Measurements from ENCODE around the gene RWDD4. TPM values are rescaled to one million over a fixed set of nuclear protein-coding genes. Genes with fewer than 3 reads are reported as not detected.
A peak's percentile ranks its signal among the peaks of the same experiment; 100 is the strongest.

Gene RWDD4
- total and polyA plus RNA-seq, 2 of the 4 experiments (the other 2 are of a cell fraction), result 8.5 to 8.8 TPM

DNA sequence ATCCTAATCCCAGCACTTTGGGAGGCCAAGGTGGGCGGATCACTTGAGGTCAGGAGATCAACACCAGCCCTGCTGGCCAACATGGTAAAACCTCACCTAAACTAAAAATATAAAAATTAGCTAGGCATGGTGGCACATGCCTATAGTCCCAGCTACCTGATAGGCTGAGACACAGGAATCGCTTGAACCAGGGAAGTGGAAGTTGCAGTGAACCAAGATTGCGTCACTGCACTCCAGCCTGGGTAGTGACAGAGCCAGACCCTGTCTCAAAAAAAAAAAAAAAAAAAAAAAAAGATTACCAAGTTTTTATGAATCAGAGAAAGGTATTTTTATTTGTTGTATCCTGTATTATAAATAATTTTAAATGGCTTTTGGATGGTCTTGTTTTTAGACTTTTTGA, 15.2 kb upstream of the RWDD4 start:
- CTCF ChIA-PET, result interaction anchor here (1.3 to 1.6 kb wide), 2 partner anchors 10 to 11 kb away, joined by 4 read pairs; no protein-coding TSS in a partner anchor
- no peaks in the 10 kb centered on the region for H3K4me1 ChIP-seq (ENCODE audit: control insufficient read depth, insufficient read depth, low read length)
- BruUV-seq (replicated peaks), result no TSS peak

More for the DNA sequence above, 15.2 kb upstream of the RWDD4 start:
- Histone ChIP-seq H2AK5ac (ENCODE audit: low read depth, low read length) (no peak overlapping the region), H2BK20ac (ENCODE audit: low read depth, low read length) (no peak overlapping the region), H3K9me1 (ENCODE audit: insufficient read depth, low read length) (no peaks in the 10 kb centered on the region), H2AK9ac (replicated peaks; ENCODE audit: low read depth, low read length, poor library complexity) (no peak overlapping the region), H4K8ac (ENCODE audit: low read depth in 2 of 2, low read length in 2 of 2) (no peak overlapping the region), H2BK5ac (ENCODE audit: low read depth, low read length, poor library complexity, severe bottlenecking) (no peak overlapping the region), H2BK120ac (ENCODE audit: low read depth, low read length) (no peak overlapping the region), H3K27me3 (ENCODE audit: control insufficient read depth, insufficient read depth, low read length) (no peaks in the 10 kb centered on the region), H4K91ac (ENCODE audit: insufficient read depth, low read depth, low read length) (no peak overlapping the region), H4K20me1 (ENCODE audit: insufficient read depth, low read length) (no peaks in the 10 kb centered on the region), H2BK15ac (ENCODE audit: low read depth, low read length) (no peak overlapping the region), H3K9ac (ENCODE audit: low read depth, low read length) (no peak overlapping the region), H3K14ac (replicated peaks; ENCODE audit: low read depth, low read length) (no peak overlapping the region), H3K79me1 (ENCODE audit: low read depth in 1 of 2, low read length in 2 of 2) (peaks cover 0 to 4% of the 10 kb centered on the region in 2 experiments; a peak in 1 of 4 replicates), H3K56ac (ENCODE audit: extremely low read depth, insufficient read depth, low read length) (no peak overlapping the region), H3K9me3 (ENCODE audit: control insufficient read depth, insufficient read depth, low read length) (no peaks in the 10 kb centered on the region), H3K4me3 (ENCODE audit: insufficient read depth, low read depth, low read length) (no peak overlapping the region), H3K27ac (ENCODE audit: insufficient read depth, low read length) (no peak overlapping the region), H2AFZ (replicated peaks; ENCODE audit: low read length, poor library complexity) (no peak overlapping the region), H3K23ac (ENCODE audit: low read depth, low read length) (no peak overlapping the region), H3K4me2 (ENCODE audit: low read depth, low read length) (no peak overlapping the region), H3K18ac (ENCODE audit: low read depth, low read length) (no peak overlapping the region), H3K4ac (ENCODE audit: low read depth, low read length) (no peak overlapping the region), H4K5ac (ENCODE audit: low read depth, low read length) (no peak overlapping the region), H3K36me3 (ENCODE audit: control insufficient read depth, insufficient read depth, low read length) (peaks cover 18% of the 10 kb centered on the region)
- intact Hi-C loops (cut with micrococcal nuclease), result no loop called here
- WGBS, 2 experiments (ENCODE audit: extremely low coverage in 2 of 2, insufficient read length in 1 of 2), result no CpG with 5 or more reads among the region's 3 CpGs
- in situ Hi-C loops (cut with MboI; ENCODE audit: low sequenced_read_pairs), result no loop called here
- ATAC-seq (ENCODE audit: low read depth), result no peak
- dilution Hi-C loops (cut with HindIII; ENCODE audit: low sequenced_read_pairs, unreplicated experiment), result no loop called here
- TF ChIP-seq, protein P1, sequence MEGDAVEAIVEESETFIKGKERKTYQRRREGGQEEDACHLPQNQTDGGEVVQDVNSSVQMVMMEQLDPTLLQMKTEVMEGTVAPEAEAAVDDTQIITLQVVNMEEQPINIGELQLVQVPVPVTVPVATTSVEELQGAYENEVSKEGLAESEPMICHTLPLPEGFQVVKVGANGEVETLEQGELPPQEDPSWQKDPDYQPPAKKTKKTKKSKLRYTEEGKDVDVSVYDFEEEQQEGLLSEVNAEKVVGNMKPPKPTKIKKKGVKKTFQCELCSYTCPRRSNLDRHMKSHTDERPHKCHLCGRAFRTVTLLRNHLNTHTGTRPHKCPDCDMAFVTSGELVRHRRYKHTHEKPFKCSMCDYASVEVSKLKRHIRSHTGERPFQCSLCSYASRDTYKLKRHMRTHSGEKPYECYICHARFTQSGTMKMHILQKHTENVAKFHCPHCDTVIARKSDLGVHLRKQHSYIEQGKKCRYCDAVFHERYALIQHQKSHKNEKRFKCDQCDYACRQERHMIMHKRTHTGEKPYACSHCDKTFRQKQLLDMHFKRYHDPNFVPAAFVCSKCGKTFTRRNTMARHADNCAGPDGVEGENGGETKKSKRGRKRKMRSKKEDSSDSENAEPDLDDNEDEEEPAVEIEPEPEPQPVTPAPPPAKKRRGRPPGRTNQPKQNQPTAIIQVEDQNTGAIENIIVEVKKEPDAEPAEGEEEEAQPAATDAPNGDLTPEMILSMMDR (conservative IDR thresholded peaks at IDR 0.05; ENCODE audit: low read depth, low read length), result no peak
- TF ChIP-seq CEBPB (IDR thresholded peaks at IDR 0.05; ENCODE audit: low read depth, low read length), result peak; percentile 46; the same call in 1 of the 2 replicates
- POLR2A ChIA-PET (ENCODE audit: unreplicated experiment), result no interaction called here
- no peak for DNase-seq
